NCI-H2029 (cell line): Measurements from ENCODE around the gene TNS3.
"Not testable (repeated sequence)": the region's sequence is repeated elsewhere in the genome, so short reads cannot be mapped to it uniquely, and the experiment has no call there.

ENCODE experiments used
- DNase-seq: peaks from one replicate; lab custom pipeline; 2025; lab: John Stamatoyannopoulos, UW

The TNS3 gene

DNA sequence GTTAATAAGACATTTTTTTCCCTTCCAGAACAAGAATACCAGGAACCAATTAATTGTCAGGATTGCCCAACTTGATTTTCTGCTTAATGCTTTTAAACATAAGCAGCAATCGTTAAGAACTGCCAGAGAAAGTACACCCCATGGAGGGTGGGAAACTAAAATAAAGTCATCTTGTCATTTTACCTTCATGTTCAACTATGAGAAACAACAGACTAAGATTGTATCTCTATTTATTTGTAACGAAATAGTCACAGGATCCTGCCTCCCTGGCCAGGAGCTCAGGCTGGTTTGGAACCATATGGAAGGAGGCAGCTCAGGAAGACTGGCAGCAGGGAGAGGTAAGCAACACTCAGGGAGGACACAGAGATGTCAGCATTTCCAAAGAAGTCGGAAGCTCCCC, 129.6 kb downstream of the TNS3 start:
- DNase-seq: no peak

DNA sequence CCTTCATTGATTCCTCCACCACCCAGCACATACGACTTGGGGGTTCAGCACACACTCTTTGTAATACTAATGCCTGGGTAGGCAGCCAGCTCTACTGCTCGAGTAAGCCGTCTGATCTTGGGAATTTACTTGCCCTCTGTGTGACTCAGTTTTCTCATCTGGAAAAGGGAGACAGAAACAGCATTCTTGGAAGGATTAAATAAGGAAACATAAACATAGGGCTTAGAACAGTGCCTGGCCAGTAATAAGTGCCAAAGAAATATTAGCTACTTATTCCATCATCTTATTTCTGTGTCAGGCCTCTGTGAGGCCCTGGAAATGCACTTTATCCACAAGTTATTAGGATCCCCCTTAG, 130.1 kb downstream of the TNS3 start:
- DNase-seq: no peak

DNA sequence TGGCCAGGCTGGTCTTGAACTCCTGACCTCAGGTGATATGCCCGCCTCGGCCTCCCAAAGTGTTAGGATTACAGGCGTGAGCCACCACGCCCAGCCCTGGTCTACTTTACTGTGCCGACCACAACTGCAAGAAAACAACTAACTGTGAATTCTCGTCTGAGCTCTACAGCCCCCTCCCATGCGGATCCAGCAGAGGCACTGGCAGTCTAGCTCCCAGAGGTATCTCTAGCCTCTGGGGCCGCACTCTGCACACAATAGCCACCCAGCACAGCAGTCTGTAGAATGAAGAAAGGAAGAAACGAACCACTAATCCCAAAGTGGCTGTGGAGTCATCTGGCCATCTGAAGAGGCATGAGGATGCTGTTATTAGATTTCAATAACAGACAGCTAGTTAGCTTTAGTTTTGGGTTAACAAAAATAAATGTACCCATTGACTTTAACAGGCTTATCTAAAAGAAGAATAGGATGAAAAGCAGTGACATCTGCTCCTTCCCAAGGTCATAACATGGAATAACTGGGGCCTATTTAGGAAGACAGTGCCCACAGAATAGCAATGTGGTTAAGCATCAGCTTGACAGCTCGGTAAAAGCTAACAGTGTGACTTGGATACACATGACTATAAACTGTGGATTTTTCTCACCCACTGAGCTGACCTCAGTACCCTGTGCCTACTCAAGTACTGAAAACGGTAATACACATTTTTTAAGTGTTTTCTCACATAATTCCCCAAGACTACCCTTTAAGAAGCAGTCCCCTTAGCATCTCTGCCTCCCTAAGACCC, 131.9 kb downstream of the TNS3 start:
- DNase-seq: no peak

DNA sequence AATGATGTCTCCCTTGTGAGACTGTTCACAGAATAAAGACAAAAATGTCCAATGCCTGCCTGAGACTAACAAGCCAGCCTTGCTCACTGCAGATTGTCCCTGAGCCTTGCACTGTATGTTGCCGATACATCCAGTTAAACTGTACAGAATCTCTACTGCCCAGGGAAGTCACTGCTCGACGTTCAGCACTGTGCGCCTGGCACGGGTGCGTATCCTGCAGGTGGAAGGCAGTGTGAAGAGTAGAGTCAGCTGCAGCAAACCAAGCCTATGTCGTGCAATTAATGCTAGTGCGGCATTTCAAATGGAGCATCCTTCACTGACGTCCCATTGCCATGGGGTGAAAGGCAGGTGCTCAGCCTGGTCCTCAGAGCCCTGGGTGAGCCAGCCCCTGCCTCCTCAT, 132.9 kb downstream of the TNS3 start:
- DNase-seq: no peak

DNA sequence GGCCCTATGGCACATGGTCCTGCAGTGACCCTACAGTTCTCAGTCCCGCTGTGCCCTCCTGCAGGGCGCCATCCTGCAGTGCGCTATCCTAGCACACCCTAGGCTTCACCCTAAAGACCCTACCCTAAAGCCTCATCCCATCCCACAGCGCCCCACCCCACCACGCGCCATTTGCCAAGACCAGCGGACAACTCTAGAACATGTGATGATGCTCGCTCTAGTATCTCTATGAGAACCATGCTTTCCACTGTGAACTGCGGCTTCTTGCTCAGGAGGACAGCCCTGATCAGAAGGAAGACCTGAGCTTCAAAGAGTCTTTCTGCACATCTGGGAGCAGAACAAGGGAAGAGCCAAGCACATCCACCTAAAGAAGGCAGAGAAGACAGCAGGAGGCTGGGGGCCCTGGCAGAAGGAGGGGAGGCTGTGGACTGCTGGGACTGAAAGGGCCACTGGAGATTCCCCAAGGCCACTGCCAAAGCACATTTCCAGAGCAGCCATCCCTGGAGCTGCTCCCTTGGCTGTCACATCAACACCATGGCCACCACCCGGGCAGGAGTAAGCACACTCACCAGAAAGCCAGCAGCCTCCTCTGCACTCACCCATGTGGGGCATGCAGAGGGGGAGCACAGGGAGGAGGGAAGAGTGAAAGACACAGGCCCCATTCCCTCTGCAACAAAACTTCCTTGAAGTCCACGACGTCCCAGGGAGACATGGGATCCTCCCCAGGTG, 134.1 kb downstream of the TNS3 start:
- DNase-seq: no peak

DNA sequence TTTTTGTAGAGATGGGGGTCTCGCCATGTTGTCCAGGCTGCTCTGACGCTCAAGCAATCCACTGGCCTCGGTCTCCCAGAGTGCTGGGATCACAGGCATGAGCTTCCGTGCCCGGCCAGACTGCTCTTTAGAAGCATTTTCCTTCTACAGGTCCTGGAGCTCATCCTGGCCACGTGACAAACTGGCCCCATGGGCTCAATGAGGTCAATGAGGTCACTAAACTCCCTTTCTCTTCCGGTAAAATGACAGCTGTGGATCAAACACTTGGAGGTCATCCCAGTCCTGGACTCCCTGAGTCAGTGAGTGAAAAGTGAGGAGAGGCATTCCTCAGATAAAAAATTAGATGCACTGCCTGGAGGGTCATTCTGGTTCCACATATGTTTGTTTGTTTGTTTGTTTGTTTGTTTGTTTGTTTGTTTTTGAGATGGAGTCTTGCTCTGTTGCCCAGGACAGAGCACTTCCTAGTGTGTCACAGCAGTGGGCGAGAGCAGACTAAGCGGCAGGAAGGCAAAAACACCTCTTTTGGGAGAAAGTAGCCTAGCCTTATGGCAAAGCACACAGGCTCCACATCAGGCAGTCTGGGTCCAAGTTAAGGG, 134.9 kb downstream of the TNS3 start:
- DNase-seq: no peak

DNA sequence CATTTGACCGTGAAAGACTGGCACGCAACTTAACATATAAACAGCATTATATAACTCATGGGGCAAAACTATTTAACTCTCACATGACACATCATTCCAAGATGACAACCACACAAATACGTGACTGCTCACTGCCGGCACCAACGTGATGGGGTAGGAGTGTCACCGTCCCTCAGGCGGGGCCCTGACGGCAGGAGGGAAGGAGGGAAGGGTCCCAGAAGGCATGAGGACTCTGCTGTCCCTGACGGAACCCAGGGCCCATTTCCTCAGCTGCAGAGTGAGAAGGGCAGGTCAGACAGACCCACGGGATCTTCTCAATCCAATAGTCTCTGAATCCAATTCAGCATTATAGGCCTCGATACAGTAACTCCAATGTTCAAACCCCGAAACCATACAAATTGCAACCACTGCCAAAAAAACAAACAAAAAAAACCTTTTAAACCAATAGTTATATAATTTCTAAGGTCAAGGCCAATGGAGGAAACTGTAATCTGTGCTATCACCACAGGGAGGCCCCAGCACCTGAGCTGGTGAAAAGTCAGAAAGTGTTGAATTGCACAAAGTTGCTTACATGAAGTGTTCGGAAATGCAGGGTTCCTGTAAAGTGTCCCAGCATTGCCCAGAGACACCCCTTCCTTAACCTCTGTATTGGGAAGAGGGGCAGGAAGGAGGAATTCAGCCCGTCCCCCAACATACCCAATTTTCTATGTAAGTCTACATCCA, 137.4 kb downstream of the TNS3 start:
- no peak for DNase-seq

DNA sequence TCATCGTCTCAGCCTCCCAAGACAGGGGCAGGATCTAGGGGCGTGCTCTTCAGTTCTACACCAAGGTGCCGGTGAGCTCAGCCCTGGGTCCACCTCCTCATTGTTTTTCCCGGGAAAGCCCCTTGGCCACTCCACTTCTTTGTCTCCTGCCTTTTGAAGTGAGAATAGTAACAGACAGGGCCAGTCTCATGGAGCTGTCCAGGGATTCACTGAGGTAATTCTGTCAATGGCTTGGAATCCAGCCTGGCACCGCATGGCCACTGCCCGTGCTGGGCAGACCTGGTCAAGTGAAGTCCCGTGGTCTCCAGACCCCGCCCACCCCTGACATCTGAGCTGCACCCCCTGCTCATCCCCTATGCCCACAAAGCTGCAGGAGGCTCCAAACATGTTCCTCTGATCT, 138.9 kb downstream of the TNS3 start:
- no peak for DNase-seq

DNA sequence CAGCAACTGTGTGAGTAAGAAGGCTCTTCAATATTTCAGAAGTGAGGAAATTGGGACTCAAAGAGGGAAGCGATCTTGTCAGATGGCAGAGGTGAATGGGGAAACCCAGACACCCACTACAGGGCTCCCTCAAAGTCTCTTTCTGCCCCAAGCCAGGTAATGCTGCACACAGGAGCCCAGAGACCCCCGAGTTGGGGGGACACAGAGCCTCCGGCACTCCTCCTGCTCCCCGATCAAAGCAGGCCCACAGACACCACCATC, 139.4 kb downstream of the TNS3 start:
- no peak for DNase-seq

DNA sequence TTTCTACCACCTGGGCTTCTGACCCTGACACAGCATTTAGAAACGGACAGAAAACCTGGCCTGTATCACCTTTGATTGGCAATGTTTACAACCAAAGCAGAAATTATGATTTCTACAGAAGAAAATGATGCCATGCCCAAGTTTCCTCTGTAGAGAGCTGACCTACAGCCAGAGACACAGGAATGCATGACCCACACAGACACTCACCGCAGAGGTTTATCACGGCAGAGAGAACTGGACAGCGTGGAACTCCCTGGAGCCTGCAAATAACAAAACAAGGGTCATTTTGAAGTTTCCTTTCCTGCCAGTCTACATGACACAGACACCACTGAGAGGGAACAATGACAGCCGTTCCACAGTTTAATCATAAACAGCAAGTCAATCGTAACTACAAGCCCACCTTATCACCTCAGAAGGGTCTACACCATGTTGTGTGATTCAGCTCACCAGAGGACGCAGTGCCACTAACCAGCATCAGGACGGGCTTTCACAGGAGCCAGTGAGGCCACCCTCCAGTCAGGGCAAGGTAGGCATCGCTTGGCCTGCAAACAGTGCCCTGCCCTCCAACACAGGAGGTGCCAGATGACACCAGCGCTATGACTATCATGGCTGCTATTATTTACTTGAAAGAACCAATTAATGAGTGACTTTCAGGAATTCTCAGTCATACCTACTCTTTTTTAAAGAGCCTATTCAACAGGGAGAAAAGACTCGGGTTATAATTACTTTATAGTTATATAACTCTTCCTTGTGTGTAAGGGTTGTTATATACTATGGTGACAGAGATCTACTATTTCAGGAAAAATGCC, 139.9 kb downstream of the TNS3 start:
- DNase-seq: no peak

DNA sequence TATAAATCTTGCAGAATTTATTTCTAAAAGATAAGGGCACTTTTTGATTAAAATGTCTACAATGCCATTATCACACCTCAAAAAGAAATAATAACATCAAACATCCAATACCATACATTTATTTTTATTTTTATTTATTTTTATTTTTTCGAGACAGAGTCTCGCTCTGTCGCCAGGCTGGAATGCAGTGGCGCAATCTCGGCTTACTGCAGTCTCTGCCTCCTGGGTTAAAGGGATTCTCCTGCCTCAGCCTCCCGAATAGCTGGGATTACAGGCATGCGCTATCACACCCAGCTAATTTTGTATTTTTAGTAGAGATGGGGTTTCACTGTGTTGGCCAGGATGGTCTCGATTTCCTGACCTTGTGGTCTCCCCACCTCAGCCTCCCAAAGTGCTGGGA, 140.9 kb downstream of the TNS3 start:
- not testable (repeated sequence) for DNase-seq

DNA sequence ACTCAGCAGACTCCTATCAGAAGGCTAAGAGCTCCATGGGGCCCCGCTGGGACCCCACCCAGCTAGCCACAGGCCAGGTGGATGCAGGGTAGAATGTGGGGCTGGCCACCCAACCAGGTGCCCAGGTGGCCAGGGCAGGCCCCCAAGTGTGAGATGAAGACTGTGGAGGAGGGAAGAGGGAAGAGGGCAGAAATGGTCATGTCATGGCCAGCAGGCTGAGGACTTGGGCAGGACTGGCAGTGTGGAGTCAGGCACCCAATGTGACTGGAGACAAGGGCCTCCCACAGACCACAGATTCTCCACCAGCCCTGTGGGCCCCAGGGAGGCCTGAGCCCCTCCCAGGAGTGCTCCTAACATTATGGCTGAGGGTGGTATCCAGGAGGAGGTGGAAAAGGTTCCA, 141.6 kb downstream of the TNS3 start:
- DNase-seq: no peak

DNA sequence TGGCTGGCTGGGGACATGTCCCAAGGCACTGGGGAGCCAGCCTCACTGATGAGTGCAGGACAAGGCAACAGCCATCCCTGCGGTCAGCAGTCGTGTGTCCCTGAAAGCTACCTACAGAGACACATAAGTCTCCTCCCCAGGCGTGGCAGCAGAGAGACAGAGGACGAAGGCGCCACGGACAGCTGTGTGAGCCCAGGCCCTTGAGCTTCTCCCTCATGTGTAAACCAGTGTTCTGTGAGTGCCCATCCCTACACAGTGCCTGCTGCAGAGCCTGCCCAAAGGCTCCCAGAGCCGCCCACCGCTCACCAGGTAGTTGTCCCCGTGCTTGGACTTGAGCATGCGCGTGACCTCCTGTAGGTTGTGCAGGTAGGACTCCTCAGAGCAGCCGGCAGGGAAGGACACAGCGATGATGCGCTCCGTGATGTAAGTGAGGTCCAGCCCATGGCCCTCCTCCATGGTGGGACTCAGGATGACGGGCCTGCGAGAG, 142.7 kb downstream of the TNS3 start:
- DNase-seq: no peak

DNA sequence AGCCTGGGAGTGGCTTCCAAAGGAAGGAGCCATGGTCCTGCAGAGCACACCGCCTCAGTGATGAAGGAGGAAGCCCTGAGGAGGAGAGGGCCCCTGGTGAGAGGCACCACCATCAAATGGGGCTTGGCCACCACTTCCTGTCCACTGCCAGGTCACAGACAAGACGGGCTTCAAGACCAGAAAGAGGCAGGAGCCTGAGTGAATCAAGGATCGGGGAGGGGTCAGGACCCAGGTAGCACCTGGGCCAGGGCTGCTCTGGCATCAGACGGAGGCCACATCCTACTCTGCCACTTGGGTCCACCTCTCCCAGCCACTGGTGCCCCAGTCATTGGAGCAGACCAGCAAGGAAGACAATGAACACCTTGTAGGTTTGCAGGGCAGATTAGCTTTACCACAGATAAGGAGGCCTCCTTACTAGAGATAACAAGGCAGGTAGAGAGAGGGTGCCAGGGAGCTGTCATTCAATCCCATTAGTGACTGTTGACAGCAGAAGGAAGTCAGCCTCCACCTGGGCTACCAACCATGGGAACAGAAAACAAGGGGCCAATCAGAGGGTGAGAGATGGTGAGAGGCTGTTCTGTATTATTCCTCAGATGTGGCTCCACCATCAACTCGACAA, 143.4 kb downstream of the TNS3 start:
- DNase-seq: no peak

DNA sequence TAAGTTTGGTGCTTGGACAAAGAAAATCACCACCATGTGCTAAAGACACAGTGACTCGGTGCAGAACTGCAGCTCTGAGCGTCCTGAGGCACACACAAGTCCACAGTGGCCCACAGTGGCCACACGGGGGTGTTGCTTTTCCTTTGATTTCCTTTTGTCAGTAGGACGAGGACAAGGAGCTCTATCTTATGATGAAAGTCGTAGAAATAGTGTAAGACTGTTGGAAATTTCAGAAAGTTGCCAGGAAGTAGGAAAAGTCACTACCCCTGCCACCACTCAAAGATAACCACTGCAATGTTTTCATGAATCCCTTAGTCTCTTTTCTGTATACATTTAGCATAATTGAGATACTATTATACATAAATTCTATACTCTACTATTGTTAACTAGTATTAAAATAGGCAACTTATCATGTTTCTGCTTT, 146.0 kb downstream of the TNS3 start:
- peak; percentile 7 for DNase-seq

DNA sequence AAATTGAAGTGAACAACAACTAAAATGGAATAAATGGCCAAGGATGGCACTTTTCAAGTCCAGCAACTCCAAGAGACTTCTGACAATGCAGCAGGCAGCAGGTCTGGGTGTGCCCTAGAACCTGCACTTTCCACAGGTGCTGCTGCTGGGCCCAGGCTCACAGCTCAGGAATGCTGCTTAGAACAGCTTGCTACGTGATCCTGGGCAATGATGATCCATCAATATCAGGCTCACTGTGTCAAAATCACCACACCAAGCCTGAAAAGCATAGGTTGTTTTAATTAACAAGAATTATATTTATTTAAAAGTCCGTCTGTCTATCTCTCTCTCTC, 148.4 kb downstream of the TNS3 start:
- no peak for DNase-seq

DNA sequence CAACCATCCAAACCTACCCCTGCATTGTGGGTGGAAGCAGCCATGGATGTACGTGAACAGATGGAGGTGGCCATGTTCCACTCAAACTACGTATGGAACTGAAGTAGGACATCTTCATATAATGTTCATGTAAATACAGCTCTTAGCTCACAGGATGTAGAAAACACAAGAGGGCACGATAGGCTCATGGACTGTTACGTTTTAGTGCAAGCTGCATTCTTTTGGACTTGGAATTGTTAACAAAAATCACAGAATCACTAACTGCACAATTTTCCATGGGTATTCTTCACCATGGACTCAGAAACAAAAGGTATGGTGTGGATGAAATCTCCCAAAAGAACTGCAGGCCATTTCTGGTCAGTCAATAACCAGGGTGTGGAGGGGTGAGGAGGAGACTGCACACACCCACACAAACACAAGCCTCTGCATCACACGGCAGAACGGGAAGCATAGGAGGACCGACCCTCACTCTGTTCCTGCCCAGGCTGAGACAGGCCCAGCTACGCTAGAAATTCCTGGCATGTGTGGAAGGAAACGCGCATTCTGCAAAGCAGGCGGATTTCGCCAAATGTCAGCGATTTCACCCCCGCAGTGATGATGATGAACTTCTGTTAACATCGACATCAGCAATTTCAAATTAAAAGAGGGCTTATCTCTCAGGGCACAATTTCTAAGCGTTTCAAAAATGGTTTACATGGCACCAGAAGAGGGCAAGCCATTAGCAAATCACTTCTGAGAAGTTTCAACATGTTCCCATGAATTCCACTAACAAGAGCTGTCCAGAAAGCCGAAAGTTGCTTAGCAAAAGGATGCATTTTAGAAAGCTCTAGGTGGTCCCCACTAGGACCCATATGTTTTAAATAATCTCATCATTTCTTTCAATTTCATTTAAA, 149.0 kb downstream of the TNS3 start:
- no peak for DNase-seq

DNA sequence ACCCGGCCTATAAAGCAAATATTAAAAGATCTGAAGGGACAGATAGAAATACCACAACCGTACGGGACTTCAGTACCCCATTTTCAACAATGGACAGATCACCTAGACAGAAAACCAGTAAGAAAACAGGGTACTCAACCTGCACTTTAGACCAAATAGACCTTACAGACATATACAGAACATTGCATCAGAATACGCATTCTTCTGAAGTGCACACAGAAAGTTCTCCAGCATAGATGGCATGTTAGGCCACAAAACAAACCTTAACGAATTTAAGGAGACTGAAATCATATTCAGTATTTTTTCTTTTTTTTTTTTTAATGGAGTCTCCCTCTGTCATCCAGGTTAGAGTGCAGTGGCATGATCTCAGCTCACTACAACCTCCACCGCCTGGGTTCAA, 151.5 kb downstream of the TNS3 start:
- no peak for DNase-seq

DNA sequence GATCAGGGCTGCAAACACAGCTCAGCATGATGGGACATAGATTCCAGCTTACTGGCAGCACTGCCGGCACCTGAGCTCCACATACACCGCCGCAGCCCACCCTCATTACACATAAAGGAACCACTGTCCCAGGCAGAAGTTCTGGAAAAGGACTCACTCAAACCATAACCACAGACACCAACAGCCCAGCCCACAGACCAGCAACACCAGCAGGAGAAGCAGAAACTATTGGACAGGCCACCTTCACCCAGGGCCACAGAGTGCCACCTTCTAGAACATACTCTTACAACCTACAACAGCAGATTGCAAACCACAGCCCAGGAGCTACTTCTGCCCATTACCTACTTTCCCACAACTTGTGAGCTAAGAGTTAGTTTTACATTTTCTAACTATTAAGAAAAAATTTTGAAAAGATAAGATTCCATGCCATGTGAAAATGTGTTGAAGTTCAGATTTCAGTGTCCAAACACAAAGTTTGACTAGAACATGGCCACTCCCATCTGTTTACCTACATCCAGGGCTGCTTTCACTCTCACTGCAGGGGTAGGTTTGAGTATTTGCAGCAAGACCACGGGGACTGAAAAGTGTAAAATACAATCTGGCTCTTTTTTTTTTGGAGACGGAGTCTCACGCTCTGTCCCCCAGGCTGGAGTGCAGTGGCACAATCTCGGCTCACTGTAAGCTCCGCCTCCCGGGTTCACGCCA, 153.0 kb downstream of the TNS3 start:
- DNase-seq: no peak
